Hypothalamus (tissue), 51 donors: ENCODE measurements around the gene SF3B5.
A peak's percentile ranks its signal among the peaks of the same experiment; 100 is the strongest.
"Not testable (repeated sequence)": the region's sequence is repeated elsewhere in the genome, so short reads cannot be mapped to it uniquely, and the experiment has no call there.

ENCODE experiments used
- DNase-seq, 51 donors: peaks; one replicate each; lab custom pipeline; 2025; lab: John Stamatoyannopoulos, UW

The SF3B5 gene

DNA sequence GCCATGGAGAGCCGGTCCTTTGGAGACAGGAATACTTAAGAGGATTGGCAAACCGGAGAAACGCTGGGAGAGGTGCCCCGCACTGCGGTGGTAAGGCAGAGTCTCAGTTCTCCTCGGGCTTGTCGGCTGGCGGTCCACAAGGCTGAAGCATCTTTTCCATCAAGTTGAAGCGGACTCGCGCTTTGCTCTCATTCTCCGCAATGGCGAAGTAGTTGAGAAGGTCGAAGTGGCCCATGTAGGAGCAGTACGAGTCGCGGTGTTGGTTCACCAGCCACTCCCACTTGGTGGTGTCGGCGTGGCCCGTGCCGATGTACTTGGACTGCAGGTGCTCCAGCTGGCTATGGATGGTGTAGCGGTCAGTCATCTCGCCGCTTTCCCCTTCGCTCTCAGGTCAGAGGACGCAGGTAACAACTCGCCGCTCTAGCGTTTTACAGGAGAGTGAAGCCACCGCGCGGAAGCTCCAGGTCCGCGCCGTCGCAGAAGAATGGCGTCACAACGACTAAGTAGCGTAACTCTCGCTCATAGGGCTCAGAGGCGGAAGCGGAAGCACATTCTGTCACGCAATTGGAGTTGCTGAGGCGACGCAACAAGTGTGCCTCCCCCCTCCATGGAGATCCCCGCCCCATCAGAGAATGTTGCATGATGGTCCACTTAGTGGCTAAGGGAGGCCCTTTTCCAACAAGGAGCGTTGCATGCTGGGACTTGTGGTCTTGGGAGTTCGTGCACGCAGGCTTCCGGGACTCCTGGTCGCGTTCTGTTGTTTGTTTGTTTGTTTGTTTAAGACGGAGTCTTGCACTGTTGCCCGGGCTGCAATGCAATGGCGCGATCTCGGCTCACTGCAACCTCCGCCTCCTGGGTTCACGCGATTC, at the start of gene SF3B5:
TSS of gene SF3B5 (minus strand) at position 440 of the 869 bp plus-strand sequence. CDS start at position 364, 76 bp downstream.
- DNase-seq = peak; percentile 70 to 99 (median 96)

DNA sequence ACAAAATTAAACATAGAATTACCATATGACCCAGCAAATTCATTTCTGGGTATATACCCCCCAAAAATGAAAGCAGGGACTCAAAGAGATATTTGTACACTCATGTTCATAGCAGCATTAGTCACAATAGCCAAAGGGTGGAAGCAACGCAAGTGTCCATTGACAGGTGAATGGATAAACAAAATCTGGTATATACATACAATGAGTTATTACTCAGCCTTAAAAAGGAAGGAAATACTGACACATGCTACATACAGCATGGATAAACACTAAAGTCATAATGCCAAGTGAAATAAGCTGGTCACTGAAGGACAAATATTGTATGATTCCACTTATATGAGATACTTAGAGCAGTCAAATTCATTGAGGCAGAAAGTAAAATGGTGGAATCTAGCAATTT, 49.6 kb upstream of the SF3B5 start:
- no peak for DNase-seq

DNA sequence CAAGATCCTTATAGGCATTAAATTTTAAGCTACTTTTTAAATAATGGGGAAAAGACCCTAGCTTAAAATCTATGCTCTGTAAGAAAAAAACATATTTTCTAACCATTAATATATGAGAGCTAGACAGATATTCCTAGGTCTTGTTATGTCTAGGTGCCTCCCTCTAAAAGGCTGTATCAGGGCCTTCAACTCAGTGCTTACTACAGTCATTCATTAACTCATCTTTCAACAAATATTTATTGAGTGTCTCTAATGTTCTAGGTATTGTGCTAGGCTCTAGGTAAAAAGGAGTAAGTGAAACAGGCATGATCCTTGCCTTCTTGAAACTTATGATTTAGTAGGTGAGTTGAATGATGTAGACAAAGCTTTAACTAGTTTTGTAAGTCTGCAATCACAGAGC, 48.5 kb upstream of the SF3B5 start:
- DNase-seq = no peak

DNA sequence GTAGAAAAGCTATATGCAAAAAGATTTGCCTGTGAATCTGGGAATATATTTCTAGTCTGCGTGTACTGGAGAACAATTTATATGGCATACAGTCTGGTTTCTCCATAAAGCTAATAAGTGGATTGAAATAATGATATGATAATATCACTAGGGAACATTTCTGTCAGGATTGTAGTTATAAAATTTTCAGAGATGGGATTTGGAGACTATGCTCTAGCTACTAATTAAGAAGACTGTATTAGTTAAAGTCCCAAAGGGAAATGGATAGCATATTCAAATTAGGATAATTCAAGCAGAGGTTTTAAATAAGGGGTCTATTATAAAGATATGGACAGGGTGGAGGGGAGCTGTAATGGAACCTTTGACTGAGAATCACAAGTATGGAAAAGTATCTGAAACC, 47.7 kb upstream of the SF3B5 start:
- DNase-seq = no peak

DNA sequence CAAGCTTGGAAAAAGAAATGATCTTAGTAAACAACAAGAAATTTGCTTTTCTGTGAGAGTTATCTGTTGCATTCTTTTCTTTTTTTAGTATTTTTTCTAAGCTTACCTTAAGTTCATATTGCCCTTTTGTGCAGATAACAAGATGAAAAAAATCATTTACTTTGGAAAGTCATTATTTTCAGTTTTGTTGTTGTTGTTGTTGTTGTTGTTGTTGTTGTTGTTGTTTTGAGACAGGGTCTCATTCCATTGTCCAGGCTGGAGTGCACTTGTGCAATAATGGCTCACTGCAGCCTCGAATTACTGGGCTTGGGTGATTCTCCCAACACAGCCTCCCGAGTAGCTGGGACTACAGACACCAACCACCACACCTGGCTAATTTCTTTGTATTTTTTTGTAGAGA, 46.1 kb upstream of the SF3B5 start:
- no peak for DNase-seq

DNA sequence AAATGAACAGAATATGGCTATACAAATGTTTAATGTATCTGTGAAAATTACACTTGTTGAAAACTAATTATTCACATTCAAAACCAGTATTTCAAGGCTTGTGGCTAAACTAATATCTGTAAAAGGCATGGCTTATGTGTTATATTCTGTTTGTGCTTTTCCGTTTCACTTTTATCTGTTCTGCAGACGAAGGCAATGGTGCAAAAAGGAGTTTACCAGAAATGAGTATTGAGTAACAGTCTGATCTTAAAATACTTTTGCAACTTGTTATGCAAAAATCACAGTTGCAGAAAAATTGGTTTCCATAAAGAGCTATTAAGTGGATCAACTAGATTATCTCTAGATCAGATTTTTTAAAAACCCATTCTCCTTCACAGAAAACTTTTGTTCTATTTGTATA, 45.5 kb upstream of the SF3B5 start:
- no peak for DNase-seq

DNA sequence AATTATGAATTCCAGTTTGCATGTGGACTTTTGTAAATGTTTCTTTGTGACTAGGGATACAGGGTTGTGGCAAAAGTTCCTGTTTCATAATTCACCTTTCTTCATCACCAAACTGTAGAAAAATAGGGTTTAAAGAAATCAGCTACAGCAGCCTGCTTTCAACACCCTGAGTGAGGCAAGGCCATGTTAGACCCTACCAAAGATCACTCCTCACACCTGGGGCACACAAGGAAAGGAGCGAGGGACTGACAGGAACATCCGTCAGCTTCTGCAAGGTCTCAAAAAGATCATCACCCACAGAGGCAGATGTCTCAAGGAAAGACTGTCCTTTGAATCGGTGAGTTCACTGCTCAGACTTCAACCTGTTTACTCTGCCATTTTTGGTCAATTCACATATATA, 44.4 kb upstream of the SF3B5 start:
- no peak for DNase-seq

DNA sequence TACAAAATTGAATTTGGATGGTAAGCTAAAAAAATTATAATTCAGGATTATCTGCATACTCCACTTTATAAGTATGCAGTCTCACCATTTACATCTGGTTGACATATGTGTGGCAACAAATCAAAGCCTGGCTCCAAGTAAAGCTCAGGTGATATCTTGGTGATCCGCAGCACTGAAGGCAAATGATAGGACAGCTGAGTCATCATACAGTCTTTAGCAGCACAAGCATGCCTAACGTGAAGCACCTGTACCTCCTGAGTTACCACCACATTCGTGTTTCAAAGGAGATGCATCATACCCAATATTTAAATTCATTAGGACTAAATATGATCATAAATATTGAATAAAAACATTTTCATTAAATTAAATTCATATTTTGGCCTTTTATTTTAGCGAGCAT, 43.2 kb upstream of the SF3B5 start:
- DNase-seq = no peak

DNA sequence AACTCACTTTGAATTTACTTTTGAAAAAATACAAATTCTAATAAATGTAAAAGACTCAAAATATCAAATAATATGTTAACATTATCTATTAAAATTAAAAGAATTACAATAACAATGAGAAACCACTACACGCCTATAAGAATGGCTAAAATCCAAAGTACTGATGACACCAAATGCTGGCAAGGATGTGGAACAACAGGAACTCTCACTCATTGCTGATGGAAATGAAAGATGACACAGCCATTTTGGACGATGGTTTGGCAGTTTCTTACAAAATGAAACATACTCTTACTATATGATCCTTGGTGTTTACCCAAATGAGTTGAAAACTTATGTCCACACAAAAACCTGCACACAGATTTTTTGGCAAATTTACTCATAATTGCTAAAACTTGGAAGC, 39.4 kb upstream of the SF3B5 start:
- DNase-seq = no peak

DNA sequence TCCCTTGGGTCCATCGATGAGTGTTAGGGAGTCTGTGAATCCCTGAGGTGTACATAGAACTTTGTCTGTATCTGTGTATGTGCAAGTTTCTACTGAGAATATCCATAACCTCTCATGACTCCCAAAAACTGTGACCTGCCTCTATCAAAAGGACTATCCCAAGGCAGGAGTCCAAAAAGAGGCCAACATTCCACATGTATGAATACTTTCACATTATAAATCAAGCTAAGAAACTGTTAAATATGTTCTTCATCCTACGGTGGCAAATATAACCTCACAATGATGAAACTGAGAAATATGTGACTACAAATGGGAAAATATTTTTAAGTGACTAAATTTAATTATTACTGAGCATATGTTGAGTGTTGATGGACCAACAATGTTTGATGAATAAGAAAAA, 38.8 kb upstream of the SF3B5 start:
- no peak for DNase-seq

DNA sequence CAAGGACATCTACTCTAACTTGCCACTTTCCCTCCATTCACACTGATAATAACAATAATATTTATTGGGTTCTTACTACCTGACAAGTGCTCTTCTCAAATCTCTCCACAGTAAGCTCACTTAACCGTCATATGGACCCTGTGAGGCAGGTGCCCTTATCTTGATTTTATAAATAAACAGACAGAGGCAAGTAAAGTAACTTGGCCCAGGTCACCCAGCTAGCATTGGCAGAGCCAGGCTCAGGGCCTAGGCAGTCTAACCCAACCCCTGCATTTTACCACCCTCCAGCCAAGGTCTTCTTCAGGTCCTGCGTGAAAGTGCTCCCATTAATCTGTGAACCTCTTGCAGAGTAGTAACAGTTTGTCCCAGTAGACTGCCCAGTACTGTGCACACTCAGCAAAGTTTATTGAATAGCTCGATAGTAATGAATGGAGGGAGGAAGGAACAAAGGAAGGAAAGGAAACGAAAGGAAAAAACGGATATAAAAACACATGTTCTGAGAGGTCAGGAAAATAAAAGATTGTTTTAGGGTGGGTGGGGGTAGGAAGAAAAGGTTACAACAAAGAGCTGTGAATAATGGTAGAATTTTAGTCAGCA, 38.0 kb upstream of the SF3B5 start:
- no peak for DNase-seq

DNA sequence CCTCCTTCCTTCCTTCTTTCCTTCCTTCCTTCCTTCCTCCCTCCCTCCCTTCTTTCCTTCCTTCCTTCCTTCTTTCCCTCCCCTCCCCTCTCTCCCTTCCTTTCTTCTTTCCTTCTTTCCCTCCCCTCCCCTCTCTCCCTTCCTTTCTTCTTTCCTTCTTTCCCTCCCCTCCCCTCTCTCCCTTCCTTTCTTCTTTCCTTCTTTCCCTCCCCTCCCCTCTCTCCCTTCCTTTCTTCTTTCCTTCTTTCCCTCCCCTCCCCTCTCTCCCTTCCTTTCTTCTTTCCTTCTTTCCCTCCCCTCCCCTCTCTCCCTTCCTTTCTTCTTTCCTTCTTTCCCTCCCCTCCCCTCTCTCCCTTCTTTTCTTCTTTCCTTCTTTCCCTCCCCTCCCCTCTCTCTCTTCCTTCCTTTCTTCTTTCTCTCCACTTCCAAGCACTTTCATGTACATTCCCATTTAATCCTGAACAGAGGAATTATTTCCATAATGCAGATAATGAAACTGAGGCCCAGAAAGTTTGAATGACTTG, 36.9 kb upstream of the SF3B5 start:
- DNase-seq = not testable (repeated sequence)

DNA sequence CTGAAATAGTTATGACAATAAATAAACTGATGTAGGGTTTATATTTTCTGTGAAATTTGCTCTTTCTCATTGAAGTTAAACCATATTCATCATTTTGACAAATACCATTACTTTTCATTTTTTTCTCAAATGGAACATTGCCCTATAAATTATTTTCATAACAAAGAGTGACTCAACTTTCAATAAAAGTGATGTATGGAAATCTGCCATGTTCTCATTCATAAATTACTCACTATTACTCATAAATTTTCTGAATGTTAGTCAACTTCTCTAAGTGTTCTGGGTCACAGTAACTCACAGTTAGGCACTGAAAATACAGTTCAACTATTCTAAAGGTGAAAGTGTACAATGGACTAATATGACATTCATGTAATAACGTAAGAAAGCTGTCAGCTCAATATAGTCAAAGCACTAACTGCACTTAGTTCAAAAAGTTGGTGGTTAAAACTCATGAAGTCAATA, 35.9 kb upstream of the SF3B5 start:
- no peak for DNase-seq

DNA sequence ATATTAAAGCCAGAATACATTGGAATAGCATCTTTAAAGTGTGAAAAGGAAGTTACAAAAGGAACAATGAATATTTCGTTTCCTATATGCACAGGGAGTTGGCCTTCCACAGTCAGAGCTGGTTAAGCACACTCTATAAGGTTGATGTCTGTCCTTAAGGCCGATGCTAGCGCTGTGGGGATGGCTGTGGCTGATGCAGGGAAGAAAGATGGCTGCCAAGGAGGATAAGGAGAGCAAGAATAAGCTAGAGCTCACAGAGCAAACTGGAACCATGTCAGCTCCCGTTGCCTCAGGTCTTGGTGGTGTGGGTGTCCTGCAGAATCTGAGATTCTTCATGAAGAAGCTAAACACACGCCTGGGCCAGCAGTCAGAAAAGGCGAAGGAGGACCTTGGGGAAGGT, 34.1 kb upstream of the SF3B5 start:
- no peak for DNase-seq

DNA sequence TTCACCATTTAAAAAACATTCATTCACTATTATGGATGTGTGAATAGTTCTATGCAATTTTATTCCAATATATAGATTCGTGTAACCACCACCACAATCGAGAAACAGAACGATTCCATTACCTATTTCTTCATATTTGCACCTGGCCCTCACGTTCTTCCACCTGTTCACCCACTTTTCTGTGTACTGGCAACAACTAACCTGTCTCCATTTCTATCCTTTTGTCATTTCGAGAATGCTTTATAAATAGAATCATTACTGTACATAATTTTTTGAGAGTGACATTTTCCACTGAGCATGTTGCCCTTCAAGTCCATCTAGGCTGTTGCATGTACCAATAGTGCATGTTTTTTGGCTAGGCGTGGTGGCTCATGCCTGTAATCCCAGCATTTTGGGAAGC, 31.7 kb upstream of the SF3B5 start:
- no peak for DNase-seq

DNA sequence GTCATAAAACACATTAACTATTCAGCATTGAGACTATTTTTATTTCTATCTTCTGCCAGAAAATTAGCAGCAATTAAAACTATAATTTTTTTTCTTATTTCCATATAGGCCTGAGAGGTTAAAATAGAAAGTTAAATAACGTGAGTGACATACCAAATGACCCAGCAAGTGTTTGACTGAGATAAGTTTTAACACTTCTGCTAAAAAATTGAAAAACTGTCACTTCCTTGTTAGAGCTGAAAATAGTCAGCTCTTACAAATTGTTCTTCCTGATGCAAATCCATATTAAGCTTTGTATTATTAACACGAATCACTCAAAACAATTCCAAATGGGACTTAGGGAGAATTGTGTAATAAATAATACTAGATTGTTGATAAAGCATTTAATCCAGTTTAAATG, 28.5 kb upstream of the SF3B5 start:
- DNase-seq = no peak

DNA sequence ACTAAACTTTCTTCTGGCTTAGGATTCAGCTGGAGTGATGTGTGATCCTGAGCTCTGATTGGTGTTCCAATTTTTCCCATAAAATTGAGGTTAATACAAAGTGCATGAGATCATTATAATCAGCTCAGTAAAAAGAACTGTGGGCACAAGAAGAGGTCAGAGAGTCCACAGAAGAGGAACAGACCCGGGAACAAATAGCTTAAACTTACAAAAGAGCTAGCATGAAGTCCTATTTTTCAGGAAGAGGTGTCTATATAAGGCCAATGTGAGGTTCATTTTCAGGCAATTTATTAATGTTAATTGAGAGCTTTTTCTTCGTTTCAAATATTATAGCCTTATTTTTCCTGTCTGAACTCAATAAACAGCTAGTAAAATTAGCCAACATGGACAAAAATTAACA, 28.0 kb upstream of the SF3B5 start:
- no peak for DNase-seq

DNA sequence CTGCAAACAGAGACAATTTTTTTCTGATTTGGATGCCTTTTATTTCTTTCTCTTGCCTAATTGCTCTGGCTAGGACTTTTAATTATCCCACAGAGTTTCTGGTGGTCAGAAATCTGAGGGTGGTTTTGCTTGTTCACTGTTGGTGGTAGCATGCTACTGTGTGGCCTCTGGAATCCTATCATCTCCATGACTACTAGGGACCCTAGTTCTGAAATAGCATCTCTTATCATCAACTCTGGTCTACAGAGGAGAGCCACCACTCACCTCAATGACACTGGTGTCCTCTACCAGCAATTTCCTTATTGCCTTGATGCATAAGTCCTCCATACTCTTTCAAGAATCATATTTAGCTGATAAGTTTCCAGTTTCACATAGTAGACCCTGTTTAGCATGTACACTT, 27.5 kb upstream of the SF3B5 start:
- no peak for DNase-seq

DNA sequence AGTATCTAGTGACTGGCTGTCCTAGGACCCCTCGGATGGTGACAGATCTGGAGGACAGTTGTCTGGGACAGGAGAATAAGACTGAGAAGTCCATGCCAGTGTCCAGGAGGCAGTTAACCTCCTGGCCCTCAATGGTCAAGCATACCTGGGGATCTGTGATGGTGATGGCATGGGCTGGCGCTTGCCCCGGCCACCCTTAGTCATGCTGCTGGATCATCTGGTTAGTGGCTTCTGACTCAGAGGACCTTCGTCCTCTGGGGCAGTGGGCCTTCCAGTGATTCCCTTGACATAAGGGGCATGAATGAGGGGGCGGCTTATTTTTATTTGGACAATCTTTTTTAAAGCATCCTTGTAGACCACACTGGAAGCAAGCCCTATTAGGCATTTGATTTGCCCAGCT, 24.0 kb upstream of the SF3B5 start:
- DNase-seq = no peak

DNA sequence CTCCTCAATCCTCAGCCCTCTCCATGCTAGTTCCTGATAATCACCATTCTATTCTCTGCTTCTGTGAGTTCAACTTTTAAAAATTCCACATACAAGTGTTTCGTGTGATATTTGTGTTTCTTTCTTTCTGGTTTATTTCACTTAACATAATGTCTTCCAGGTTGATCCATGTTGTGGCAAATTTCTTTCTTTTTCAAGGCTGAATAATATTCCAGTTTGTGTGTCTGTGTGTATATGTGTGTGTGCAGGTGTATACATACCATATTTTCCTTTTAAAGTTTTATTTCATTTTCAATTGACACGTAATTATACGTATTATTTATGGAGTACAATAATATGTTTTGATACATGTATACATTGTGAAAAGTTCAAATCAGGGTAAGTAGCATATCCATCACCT, 19.8 kb upstream of the SF3B5 start:
- no peak for DNase-seq

DNA sequence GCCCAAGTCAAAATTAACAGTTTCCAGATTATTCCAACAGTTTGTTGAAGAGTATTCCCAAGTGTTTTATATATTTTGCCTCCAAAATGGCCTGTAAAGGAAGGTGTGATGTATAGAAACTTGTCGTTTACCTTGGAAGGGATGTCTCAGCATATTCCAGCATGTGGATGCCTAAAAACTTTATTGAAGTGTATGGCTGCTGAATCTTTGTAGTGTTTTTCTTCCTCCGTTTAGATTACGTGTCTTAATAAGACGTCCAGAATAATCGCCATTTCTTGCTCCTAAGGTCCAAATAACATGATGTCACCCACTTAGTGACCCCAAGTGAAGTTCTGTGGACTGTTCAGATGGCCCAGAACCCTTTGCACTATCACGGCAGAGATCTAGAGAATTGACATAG, 18.0 kb upstream of the SF3B5 start:
- DNase-seq = no peak

DNA sequence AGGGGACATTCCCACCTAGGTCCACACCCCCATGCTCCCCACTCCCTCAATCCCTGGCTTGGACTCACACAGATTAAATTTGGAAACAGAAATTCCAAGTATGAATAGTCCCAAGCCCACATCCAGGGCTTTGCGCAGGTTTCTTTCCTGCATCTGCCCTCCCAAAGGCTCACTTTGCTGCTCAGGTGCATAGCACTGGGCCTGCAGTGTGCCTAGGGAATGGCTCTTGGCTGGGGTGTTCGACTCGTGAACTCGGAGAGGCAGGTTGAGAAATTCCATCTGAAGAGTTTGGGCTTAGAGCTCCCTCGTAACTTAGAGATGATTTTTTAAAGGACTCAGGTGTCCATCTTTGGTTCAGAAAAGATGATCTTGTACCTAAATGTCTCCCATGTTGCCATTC, 14.8 kb upstream of the SF3B5 start:
- no peak for DNase-seq
